Measurements from ENCODE around the gene HIBADH.

Gene HIBADH

DNA sequence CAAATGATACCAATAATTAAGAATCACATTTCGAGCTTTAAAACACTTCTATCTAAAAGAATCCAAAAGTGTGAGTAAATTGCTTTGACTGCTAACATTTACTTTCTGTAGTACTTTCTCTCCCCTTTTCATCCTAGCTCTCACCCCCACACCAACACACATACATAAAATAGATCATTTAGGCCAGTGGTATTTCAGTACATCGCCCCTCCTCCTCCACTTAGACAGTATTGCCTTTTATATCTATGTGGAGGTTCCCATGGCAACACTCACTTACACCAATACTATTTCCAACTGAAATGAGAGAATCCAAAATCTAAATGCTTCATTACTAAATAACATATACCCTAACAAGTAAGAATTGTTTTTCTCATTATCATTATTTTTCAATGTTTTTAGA, 58.9 kb downstream of the HIBADH start:
- TF ChIP-seq TOX (CRISPR knock-in tag; IDR thresholded peaks at IDR 0.05; ENCODE audit: borderline replicate concordance) (no peak), ZNF565 (CRISPR knock-in tag; conservative IDR thresholded peaks at IDR 0.05; ENCODE audit: low read depth) (no peak)
- no peak for ATAC-seq

DNA sequence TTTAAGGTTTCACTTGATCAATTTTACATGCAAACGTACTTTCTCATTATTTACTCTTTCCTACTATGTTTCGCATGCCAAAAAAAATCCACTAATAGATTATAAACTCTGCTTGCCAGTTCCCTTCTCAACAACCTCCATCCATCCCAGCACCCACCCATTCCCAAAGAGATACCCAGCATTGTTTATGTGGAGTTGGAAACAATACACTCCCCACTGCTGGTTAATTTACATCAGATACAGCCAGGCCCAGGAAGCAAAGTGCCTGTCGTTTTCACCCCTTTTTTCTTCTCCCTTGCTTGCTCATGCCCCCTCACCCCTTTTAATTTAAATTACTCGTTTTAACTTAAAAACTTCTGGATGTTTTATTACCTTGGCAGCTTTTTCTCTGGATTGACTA, 59.9 kb downstream of the HIBADH start:
- ATAC-seq: no peak
- TF ChIP-seq OSR1 (CRISPR knock-in tag; IDR thresholded peaks at IDR 0.05) (no peak), TCF4 (CRISPR knock-in tag; IDR thresholded peaks at IDR 0.05; ENCODE audit: borderline replicate concordance) (no peak), BACH2 (CRISPR knock-in tag; IDR thresholded peaks at IDR 0.05; ENCODE audit: borderline replicate concordance) (no peak), TOX (CRISPR knock-in tag; IDR thresholded peaks at IDR 0.05; ENCODE audit: borderline replicate concordance) (no peak), ZFP3 (CRISPR knock-in tag; IDR thresholded peaks at IDR 0.05) (no peak), ZFP30 (CRISPR knock-in tag; IDR thresholded peaks at IDR 0.05) (no peak), CSDC2 (CRISPR knock-in tag; IDR thresholded peaks at IDR 0.05) (no peak), GLIS3 (CRISPR knock-in tag; IDR thresholded peaks at IDR 0.05) (no peak), ZNF565 (CRISPR knock-in tag; conservative IDR thresholded peaks at IDR 0.05; ENCODE audit: low read depth) (no peak), ESRRG (CRISPR knock-in tag; IDR thresholded peaks at IDR 0.05) (no peak), ZNF70 (CRISPR knock-in tag; IDR thresholded peaks at IDR 0.05) (no peak), SNAI2 (CRISPR knock-in tag; IDR thresholded peaks at IDR 0.05) (no peak), PPARA (CRISPR knock-in tag; IDR thresholded peaks at IDR 0.05; ENCODE audit: borderline replicate concordance) (no peak)
- TF ChIP-seq, protein P1, sequence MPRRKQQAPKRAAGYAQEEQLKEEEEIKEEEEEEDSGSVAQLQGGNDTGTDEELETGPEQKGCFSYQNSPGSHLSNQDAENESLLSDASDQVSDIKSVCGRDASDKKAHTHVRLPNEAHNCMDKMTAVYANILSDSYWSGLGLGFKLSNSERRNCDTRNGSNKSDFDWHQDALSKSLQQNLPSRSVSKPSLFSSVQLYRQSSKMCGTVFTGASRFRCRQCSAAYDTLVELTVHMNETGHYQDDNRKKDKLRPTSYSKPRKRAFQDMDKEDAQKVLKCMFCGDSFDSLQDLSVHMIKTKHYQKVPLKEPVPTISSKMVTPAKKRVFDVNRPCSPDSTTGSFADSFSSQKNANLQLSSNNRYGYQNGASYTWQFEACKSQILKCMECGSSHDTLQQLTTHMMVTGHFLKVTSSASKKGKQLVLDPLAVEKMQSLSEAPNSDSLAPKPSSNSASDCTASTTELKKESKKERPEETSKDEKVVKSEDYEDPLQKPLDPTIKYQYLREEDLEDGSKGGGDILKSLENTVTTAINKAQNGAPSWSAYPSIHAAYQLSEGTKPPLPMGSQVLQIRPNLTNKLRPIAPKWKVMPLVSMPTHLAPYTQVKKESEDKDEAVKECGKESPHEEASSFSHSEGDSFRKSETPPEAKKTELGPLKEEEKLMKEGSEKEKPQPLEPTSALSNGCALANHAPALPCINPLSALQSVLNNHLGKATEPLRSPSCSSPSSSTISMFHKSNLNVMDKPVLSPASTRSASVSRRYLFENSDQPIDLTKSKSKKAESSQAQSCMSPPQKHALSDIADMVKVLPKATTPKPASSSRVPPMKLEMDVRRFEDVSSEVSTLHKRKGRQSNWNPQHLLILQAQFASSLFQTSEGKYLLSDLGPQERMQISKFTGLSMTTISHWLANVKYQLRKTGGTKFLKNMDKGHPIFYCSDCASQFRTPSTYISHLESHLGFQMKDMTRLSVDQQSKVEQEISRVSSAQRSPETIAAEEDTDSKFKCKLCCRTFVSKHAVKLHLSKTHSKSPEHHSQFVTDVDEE (CRISPR knock-in tag; IDR thresholded peaks at IDR 0.05): no peak

DNA sequence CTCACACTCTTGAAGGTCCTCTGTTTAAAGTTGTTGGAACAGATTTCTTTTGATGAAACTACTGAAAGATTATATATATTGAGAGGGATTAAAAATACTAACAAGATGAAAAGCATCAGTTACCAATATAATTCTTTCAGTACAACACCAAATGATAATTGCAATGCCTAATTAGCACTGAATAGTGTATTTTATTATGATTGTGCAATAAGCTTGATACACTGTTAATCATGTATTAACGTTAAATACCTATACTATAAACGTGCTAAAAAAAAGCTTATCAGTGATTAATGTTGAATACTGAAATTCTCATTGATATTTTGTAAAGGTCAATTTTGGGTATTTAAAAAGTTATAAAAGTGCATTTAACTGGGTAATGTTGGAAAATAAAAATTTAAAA, 61.5 kb downstream of the HIBADH start:
- no peak for ATAC-seq
- TF ChIP-seq, protein P2, sequence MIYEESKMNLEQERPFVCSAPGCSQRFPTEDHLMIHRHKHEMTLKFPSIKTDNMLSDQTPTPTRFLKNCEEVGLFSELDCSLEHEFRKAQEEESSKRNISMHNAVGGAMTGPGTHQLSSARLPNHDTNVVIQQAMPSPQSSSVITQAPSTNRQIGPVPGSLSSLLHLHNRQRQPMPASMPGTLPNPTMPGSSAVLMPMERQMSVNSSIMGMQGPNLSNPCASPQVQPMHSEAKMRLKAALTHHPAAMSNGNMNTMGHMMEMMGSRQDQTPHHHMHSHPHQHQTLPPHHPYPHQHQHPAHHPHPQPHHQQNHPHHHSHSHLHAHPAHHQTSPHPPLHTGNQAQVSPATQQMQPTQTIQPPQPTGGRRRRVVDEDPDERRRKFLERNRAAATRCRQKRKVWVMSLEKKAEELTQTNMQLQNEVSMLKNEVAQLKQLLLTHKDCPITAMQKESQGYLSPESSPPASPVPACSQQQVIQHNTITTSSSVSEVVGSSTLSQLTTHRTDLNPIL (CRISPR knock-in tag; IDR thresholded peaks at IDR 0.05; ENCODE audit: low read depth): no peak
- TF ChIP-seq ZFP3 (CRISPR knock-in tag; IDR thresholded peaks at IDR 0.05) (no peak), ZNF8 (CRISPR knock-in tag; IDR thresholded peaks at IDR 0.05) (no peak), BACH2 (CRISPR knock-in tag; IDR thresholded peaks at IDR 0.05; ENCODE audit: borderline replicate concordance) (no peak), ZC3H10 (CRISPR knock-in tag; IDR thresholded peaks at IDR 0.05) (no peak), PPARA (CRISPR knock-in tag; IDR thresholded peaks at IDR 0.05; ENCODE audit: borderline replicate concordance) (no peak), OSR1 (CRISPR knock-in tag; IDR thresholded peaks at IDR 0.05) (no peak), RARB (CRISPR knock-in tag; IDR thresholded peaks at IDR 0.05) (no peak), SNAI2 (CRISPR knock-in tag; IDR thresholded peaks at IDR 0.05) (no peak), ZFP30 (CRISPR knock-in tag; IDR thresholded peaks at IDR 0.05) (no peak), TOX (CRISPR knock-in tag; IDR thresholded peaks at IDR 0.05; ENCODE audit: borderline replicate concordance) (no peak), ZNF565 (CRISPR knock-in tag; conservative IDR thresholded peaks at IDR 0.05; ENCODE audit: low read depth) (no peak), GLIS3 (CRISPR knock-in tag; IDR thresholded peaks at IDR 0.05) (no peak), ISL1 (CRISPR knock-in tag; IDR thresholded peaks at IDR 0.05) (no peak), ESRRG (CRISPR knock-in tag; IDR thresholded peaks at IDR 0.05) (no peak)
- TF ChIP-seq, protein P3, sequence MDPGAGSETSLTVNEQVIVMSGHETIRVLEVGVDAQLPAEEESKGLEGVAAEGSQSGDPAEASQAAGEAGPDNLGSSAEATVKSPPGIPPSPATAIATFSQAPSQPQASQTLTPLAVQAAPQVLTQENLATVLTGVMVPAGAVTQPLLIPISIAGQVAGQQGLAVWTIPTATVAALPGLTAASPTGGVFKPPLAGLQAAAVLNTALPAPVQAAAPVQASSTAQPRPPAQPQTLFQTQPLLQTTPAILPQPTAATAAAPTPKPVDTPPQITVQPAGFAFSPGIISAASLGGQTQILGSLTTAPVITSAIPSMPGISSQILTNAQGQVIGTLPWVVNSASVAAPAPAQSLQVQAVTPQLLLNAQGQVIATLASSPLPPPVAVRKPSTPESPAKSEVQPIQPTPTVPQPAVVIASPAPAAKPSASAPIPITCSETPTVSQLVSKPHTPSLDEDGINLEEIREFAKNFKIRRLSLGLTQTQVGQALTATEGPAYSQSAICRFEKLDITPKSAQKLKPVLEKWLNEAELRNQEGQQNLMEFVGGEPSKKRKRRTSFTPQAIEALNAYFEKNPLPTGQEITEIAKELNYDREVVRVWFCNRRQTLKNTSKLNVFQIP (CRISPR knock-in tag; IDR thresholded peaks at IDR 0.05; ENCODE audit: borderline replicate concordance, low read depth): no peak
- TF ChIP-seq, protein P1 (CRISPR knock-in tag; IDR thresholded peaks at IDR 0.05): no peak

All from SK-N-SH treated with all-trans-retinoic acid at 6 μM for 48 hours (cell line).